NCI-H2081 treated with DMSO at 0.1 percent for 48 hours (cell line): ENCODE data around the gene GRIA1.

Experiments used
- DNase-seq: peaks from one replicate; lab custom pipeline; 2025; lab: John Stamatoyannopoulos, UW

Gene GRIA1

DNA sequence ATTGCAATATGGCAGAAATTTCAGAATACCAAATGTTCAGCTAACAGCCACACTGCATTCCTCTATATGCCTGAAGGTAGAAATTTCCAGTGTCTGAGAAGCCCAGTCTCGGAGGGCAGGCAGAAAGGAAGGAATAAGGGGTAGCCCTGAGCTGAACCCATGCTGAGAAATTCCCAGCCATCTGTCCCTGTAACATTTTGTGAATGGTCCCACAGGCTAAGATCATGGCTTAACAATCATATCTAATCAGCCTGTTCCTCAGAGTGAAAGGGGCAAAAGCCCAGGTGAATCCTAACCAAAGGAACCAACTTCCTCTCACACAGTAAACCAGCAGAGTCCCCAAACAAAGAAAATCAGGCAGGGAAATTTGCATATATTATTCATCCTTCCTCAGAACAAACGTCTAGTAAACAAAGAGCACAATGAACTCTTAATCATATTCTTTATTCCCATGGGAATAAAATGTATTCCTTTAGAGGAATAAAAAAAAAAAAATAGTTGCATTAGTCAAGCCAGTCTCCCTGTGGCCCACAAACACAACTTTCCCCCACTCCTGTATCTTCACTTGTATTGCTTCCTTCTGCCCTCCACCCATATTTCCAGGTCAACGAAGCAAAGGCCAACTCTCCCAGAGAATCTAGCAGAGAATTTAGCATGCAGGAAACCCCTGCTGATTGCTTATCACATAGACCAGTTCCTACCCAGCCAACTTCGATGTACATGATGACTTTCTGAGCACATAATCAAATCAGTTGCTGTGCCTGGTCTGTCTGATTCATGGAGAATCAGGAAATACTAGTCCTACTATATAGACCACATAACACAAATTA lies 290.6 kb downstream of the GRIA1 start:
- no peak for DNase-seq

DNA sequence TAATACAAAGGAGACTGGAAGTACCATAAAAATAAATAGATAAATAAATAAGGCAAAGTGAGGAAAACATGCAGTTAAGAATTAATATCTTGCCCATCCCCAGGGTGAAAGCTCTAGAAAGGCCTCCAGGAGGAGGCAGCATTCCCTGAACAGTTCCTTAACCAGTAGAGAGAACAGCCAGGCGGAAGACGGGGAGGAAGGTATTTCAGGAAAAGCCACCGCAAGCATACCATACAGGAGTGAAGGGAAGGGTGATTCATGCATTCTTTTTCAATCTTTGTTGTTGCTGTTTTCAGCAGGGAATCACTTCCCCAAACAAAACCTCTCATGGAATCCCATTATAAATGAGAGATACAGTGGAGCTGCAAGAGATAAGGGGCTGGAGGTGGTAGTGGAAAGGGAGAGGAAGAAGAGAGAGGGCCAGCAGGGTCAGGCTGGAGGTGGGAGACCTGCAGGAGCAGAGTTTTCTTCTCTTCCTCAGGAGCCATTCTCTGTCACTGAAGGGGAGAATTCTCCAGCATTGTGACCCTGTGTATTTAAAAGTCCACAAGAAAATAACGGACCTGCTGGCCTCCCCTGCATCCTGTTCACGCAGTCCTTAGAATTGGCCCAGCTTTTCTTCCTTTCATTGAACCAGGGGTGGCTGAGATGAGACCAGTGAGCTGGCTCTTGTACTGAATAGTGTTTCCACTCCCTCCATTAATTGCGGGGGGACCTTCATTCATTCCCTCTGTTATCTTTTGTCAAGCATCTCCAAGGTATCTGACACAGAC lies 292.3 kb downstream of the GRIA1 start:
- no peak for DNase-seq

DNA sequence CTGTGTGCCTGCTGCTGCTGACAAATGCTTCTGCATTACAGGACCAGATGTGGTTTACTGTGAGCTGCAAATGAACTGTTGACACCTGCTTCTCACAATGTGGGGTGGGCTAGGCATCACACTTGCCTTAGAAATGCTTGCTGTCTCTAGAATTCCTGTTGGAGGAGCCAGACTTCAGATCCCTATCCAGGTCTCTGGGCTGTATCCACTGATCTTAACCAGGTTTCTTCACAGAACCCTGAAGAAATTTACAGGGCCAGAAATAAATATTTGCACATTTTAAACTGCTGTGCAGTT lies 292.8 kb downstream of the GRIA1 start:
- DNase-seq, result no peak

DNA sequence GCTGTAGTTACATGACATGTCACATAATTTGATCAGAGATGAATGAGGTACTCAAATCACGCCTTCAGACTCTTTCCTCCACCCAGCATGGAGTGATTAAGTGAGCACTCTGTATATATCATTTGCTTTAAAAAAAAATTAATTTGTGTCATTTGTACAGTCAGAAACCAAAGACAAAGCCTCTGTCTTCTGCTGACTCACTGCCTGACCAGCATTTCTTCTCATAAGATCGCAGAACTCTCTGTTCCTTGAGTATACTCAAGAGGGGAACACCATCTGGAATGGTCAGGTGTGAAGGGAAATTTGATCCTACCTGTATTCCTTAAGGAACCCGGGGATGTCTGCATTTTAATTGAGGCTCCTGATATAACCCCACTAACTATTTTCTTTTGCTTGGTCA lies 293.8 kb downstream of the GRIA1 start:
- no peak for DNase-seq

DNA sequence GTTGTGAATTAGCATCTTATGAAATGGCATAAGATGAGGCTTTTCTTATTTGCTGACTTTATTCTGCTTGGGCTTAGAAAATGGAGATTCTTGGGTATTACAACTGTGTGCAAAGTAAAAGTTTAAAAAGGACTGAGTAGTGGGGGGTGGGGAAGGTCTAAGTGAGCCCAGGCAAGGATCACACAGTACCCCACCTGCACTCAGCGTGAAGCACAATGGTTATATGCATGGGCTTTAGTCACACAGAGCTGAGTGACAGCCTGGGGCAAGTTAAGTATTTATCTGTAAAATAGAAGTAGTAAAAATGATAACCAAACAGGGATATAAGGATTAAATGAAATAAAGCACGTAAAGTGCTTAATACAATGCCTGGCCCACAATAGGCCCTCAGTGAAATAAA lies 300.9 kb downstream of the GRIA1 start:
- no peak for DNase-seq

DNA sequence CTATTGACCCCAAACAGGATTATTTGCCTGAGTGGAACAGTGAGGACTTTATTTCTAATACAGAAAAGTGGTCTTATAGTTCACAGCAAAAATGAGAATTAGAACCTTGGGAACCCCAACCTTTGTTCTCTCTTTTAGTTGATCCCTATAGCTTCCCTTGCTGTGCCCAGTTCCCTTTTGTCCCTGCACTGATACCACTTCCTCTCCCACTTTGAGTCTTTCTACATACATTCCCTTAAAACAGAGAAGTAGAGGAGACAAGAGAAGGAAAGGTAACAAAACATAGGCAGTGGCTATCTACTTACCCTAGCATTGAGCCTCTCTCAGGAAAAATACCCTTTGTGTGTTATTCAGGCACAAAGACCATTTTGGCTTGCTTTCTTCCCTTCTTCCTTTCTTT lies 301.8 kb downstream of the GRIA1 start:
- DNase-seq, result no peak

DNA sequence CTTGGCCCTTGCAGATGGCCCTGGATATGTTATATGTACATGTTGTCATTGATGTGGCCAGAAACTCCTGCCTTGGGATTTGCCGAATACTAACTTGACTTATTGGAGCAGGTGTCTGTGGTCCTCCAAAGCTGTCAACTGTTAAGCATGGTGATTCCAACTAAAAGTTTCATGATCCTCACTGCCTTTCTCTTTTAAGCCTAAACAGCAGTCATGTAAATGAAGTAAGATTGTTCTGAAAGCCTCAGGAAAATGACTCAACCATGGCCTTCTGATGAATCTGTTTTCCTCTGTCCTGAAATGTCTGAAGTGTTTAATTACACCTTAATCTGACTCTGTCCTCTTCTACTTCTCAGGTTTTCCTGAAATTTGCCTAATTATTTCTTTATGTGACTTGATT lies 303.2 kb downstream of the GRIA1 start:
- no peak for DNase-seq

DNA sequence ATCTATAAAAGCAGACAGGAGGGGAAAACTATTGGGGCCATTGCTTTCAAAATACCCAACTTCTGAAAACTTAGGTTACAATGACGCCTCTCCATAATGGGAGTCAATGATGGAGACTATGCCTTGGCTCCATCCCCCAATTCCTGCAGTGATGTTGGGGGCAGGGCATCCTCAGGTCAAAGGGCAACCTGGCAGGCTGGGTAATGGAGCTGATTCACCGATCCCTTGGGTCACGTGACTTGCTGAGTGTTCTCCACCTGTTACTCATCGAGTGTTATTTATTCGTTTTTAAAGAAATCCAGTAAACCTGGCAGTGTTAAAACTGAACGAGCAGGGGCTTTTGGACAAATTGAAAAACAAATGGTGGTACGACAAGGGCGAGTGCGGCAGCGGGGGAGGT lies 303.9 kb downstream of the GRIA1 start:
- DNase-seq, result no peak

DNA sequence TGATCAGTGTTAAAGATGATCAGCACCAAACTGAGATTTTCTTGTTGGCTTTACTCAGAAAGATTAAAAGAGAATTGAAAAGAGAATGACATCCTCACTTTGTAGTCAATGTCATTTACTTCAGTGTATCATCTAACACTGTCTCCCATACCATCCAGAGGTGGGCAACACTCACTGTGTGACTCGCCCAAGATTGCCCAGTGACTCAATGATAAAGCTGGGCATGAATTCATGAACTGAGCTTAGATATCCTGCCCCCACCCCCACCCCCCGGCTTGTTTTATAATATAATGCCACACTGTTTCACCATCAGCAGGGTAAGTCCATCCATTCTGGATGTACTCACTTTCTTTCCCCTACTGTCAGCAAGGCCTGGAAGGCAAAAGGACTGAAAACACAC lies 306.1 kb downstream of the GRIA1 start:
- DNase-seq, result no peak

DNA sequence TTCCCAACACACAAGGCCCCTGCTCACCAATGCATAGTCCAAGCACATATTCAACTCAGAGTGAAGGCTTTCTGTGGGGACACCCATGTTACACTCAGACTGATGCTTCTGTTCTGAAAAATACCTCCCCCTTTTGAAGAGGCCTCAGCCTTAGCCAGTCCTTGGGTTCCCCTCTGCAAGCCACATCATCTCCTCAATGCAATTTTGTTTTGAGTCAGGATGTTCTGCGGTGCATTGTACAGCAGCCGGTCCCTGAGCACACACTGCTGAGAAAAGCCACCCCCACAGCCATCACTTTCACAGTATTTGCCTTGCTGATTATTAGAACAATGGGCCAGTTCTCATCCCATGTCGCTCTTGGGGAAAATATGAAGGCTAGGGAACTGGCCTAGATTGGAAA lies 307.0 kb downstream of the GRIA1 start:
- DNase-seq, result no peak

DNA sequence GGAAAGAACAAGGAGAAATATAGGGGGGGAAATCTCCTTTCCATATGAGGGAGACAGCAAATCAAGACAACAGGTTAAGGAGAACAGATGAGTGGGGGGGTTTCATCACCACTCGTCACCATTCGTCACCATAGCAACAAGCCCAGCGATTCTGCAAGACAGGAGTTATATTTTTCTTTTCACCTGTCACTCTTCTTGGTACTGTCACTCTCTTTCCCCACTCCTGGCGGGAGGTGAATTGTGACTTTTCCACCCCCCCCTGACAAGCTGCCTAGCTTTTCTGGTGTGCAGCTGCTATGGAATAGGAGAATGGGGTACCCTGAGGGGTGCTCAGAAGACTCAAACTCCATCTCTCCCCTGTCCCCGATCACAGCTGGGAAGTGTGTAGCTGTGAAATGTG lies 308.4 kb downstream of the GRIA1 start:
- no peak for DNase-seq

DNA sequence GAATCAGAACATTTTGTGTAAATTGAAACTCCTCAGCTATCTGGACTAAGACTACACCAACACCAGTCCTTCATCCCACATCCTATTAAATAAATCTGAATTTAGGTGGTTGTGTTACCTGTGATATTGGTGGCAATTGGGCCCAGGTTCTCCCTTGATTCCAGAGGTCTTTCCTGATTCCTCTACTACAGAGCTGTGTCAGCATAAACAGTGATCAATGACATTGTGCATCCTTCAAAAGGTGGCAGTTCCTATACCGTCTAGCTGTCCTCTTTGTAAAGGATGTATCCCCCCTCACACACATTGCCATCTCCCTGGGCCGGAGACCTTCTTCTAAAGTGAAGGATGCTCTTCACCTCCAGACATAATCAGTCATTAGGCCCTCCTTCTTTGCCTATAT lies 309.0 kb downstream of the GRIA1 start:
- DNase-seq, result no peak

DNA sequence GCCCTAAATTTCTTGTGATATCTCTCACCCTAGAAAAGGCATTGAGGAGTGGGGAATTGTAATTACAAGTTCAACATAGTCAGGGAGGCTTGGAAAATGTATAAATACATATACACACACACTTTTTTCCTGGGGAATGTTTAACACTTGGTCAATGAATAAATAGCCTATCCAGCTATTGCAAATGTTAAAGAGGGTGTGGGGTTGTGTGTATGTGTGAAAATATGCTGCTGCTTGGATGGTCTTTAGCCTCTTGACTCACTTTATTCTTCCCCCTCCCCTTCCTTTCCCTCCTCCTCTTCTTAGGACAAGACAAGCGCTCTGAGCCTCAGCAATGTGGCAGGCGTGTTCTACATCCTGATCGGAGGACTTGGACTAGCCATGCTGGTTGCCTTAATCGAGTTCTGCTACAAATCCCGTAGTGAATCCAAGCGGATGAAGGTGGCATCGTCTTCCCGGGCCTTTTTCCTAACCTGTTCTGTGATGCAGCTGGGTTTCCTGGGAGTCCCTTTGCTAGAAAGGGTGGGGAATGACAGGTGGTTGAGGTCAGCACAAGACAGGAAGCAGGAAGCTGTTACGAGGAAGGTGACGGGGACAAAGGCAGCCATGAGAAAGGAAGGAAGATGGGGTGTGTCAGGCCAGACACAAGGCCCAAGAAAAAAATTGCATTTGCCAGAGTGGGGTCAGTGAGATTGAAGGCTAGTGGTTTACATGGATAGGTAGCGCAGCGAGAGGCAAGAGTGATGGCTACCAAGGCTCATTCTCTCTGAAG lies 311.8 kb downstream of the GRIA1 start:
- DNase-seq, result no peak

DNA sequence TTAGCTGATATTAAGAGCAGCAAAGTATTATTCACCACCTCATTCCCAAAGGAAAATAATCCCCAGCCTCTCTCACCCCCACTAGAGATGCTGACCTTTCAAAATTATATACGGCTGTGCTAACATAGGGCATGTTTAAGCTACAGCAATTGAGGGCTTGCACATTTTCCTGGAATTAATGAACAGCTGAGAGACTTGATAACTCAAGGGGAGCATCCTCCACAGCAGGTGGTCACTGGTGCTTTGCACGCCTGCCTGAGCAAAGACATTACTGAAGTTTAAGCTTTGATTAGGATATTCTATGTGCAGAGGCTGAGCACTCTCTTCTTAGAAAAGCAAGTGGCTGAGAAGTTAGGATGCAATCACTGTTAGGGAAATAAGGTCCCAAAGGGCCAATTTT lies 317.3 kb downstream of the GRIA1 start:
- no peak for DNase-seq

DNA sequence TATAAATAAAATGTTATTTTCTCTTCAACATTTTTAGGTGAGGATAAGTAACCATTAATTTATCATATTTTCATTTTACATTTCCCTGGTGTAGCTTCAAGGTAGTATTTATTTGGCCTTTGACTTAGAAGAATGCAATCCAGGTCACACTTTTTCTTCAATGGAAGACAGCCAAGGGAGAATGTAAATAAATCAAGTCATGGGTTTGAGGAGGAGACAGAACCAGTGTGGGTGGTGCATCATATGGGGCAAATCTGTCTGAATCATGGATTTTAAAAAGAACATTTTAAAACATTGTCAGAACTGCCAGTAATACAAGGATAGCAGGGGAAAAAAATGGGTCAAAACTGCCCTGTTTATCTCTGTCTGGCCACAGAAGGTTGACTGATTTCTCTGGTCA lies 318.7 kb downstream of the GRIA1 start:
- no peak for DNase-seq

DNA sequence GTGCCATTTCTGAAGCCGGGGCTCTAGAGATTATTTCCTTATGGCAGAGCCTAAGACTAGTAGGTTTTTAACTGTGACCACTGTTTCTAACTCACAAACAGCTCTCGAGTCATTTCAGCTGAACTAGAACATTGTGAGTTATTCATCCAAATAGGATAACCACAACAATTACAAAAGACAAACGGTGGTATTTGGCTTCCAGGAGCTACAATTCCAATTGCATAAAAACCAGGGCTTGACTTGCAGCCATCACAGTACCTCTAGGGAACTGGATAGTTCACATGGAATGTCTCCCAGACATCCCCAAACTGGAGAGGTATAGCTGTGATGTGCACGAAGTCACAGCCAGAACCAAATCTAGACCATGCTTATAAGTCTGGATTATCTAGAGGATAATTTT lies 323.4 kb downstream of the GRIA1 start:
- no peak for DNase-seq

DNA sequence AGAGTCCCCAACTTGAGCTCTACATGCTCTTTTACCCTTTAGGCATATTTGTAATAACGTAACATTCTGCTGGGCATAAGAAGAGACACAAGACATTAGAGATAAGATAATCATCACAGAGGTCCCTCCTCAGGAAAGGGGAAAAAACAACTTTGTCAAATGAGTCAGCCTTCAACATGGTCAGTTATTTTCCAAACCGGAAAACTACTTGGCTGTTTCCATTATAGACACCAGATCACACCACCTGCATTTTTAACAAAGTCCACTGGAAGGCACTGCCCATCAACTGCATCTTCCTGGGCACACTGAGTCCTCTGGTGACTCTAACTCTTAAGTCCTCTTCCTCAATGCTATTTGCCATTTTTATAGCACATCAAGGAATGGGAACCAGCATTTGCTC lies 326.4 kb downstream of the GRIA1 start:
- DNase-seq, result no peak

DNA sequence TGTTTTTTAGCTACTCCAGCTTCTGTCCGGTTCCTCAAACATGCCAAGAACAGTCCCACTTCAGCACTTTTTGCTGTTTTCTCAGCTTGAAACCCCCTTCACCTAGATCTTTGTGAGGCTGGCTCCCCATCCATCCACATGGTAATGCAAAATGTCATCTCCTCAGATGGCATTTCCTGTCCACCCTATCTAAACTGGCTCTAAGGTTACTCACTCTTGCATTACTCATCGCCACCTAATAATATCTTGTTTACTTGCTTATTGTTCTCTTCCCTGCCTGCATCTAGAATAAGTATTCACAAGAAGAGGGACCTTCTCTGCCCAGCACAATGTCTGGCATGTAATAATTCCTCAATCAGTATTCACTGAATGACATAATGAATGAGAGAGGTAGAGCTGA lies 328.2 kb downstream of the GRIA1 start:
- DNase-seq, result no peak

DNA sequence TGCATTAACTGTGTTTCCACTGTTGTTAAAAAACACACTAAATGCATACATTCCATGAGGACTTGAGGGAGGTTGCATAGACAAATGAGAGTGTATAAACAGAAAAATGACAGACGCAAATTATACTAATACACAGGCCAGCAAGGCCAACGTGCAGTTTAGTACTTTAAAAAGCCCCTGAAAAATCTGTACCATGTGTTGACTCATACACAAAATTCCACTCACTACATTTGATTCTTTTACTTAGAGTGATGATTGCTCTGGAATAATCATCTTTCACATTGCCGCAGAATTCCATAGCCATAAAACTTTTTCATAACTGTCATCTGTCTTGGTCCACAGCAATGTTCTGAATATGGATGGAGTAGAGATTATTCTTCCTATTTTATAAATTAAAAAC lies 332.6 kb downstream of the GRIA1 start:
- DNase-seq, result no peak

DNA sequence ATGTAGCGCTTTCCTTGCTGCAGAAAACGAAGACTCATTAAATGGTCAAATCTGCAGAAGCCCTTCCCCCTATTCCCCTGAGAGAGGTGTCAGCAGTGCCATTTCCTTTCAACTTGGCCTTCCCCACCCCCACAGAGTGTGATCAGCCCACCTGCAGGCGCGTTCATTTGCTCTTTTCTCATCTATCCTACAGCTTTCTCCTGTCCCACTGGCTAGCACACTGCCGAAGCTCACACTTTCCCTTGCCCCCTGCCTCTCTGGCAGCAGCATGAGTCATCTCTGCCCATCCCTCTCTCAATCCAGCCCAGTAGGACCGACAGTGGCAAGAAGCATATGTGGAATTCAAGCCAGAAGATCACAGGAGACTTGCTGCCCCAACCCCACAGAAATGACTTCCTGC lies 334.4 kb downstream of the GRIA1 start:
- DNase-seq, result no peak

DNA sequence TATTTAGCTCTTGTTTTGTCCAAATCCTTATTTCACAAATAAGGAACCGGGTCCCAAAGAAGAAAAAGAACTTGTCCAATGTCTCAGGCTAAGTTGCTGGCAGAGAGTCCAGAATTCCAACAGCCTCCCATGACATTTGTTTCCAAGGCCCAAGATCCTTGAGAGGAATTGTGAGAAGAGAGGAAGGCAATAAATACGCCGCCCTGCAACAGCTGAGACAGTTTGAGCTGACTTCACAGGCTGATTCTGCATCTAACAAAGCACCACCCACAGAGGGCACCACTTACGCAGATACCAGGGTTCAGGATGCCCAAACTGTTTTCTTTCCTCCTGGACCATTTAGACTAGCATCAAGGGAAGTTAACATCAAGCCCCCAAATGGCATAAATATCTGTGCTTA lies 336.9 kb downstream of the GRIA1 start:
- DNase-seq, result no peak

DNA sequence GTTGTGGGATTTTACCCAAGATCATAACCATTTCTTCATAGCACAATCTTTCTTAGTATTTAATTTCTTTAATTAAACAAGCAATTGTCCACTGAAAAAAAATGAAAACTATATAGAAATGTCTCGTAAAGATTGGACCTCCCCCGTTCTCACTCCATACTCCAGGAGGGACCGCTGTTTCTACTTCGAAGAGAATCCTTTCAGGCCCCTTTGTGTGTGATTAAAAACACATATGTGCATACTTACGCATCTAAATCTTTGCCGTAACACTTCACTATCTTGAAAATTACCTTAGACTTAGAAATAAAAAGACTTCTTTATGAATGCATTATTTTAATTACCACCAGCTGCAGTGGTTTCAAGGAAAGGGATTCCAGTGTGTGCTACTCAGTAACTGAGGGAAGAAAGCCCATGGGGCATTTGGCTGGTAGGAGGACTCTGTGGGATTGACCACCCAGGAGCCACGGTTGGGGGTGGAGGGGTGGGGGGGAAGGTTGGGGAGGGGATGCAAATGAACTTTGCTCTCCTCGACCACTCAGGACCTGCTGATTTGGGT lies 339.1 kb downstream of the GRIA1 start:
- no peak for DNase-seq

DNA sequence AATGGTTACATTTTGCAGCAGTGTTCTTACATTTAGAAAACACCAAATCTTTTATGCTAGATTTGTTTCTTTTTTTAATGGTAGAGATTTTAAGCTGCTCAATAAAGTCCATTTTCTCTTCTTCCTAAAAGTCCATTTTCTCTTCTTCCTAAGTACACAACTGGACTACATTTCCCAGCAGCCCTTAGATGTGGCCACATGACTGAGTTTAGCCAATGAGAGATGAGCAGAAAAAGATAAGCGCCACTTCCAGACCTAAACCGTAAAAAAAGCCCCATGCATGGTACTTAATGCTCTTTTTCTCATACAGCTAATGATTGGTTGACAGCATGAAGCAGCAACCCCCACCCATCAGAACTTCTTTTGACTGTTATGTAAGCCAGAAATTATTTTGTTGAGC lies 341.5 kb downstream of the GRIA1 start:
- DNase-seq, result no peak
